Measurements from ENCODE around the gene SCNN1B. TPM values are rescaled to one million over a fixed set of nuclear protein-coding genes. Genes with fewer than 3 reads are reported as not detected.

SCNN1B gene
- total RNA-seq, 1 donor from 2014 or later: 0.34 TPM

DNA sequence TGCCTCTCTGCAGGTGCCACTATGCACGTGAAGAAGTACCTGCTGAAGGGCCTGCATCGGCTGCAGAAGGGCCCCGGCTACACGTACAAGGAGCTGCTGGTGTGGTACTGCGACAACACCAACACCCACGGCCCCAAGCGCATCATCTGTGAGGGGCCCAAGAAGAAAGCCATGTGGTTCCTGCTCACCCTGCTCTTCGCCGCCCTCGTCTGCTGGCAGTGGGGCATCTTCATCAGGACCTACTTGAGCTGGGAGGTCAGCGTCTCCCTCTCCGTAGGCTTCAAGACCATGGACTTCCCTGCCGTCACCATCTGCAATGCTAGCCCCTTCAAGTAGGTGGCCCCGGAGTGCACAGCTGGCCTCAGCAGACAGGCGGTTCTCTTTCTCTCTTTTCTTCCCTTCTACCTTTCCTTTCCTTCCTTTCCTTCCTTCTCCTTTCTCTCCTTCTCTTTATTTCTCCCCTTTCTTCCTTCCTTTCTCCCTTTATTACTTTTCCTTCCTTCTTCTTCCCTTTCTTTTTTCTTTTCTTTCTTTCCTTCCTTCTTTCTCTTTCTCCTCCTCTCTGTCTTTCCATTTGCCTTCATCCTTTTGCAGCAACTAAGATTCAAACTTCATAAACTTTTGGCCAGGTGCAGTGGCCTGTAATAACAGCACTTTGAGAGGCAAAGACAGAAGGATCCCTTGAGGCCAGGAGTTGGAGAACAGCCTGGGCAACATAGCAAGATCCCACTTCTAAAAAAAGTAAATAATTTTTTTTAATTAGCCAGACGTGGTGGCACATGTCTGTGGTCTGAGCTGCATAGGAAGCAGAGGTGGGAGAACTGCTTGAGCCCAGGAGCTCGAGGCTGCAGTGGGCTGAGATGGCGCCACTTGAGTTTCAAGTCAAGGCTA, 46.7 kb downstream of the SCNN1B start:
- Mint-ChIP-seq H3K27ac (ENCODE audit: unreplicated experiment) (no peak overlapping the region), H3K36me3 (ENCODE audit: unreplicated experiment) (peaks cover 6% of the 10 kb centered on the region), H3K9me3 (ENCODE audit: unreplicated experiment) (peaks cover 1% of the 10 kb centered on the region), H3K4me3 (ENCODE audit: unreplicated experiment) (no peak overlapping the region), H3K4me1 (ENCODE audit: low read depth, unreplicated experiment) (no peaks in the 10 kb centered on the region), H3K27me3 (ENCODE audit: unreplicated experiment) (peaks cover 6% of the 10 kb centered on the region)
- TF ChIP-seq, protein P1, sequence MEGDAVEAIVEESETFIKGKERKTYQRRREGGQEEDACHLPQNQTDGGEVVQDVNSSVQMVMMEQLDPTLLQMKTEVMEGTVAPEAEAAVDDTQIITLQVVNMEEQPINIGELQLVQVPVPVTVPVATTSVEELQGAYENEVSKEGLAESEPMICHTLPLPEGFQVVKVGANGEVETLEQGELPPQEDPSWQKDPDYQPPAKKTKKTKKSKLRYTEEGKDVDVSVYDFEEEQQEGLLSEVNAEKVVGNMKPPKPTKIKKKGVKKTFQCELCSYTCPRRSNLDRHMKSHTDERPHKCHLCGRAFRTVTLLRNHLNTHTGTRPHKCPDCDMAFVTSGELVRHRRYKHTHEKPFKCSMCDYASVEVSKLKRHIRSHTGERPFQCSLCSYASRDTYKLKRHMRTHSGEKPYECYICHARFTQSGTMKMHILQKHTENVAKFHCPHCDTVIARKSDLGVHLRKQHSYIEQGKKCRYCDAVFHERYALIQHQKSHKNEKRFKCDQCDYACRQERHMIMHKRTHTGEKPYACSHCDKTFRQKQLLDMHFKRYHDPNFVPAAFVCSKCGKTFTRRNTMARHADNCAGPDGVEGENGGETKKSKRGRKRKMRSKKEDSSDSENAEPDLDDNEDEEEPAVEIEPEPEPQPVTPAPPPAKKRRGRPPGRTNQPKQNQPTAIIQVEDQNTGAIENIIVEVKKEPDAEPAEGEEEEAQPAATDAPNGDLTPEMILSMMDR (IDR thresholded peaks at IDR 0.05; ENCODE audit: partially characterized antibody, unreplicated experiment): no peak
- DNase-seq: no peak

GRCh38 chr16:23351360-23351759, 49.3 kb downstream of the SCNN1B start:
- H3K4me1 Mint-ChIP-seq (ENCODE audit: low read depth, unreplicated experiment): no peaks in the 10 kb centered on the region
- TF ChIP-seq, protein P1 (IDR thresholded peaks at IDR 0.05; ENCODE audit: partially characterized antibody, unreplicated experiment): no peak
- peaks cover 9% of the 10 kb centered on the region for H3K36me3 Mint-ChIP-seq (ENCODE audit: unreplicated experiment)
- no peak overlapping the region for H3K27ac Mint-ChIP-seq (ENCODE audit: unreplicated experiment)
- DNase-seq: no peak
- H3K27me3 Mint-ChIP-seq (ENCODE audit: unreplicated experiment): peaks cover 6% of the 10 kb centered on the region
- no peak overlapping the region for H3K4me3 Mint-ChIP-seq (ENCODE audit: unreplicated experiment)
- peaks cover 4% of the 10 kb centered on the region for H3K9me3 Mint-ChIP-seq (ENCODE audit: unreplicated experiment)

GRCh38 chr16:23353440-23353839, 51.3 kb downstream of the SCNN1B start:
- peaks cover 9% of the 10 kb centered on the region for H3K36me3 Mint-ChIP-seq (ENCODE audit: unreplicated experiment)
- no peak overlapping the region for H3K27ac Mint-ChIP-seq (ENCODE audit: unreplicated experiment)
- H3K4me1 Mint-ChIP-seq (ENCODE audit: low read depth, unreplicated experiment): no peaks in the 10 kb centered on the region
- no peak overlapping the region for H3K4me3 Mint-ChIP-seq (ENCODE audit: unreplicated experiment)
- DNase-seq: no peak
- peaks cover 6% of the 10 kb centered on the region for H3K27me3 Mint-ChIP-seq (ENCODE audit: unreplicated experiment)
- TF ChIP-seq, protein P1 (IDR thresholded peaks at IDR 0.05; ENCODE audit: partially characterized antibody, unreplicated experiment): no peak
- peaks cover 4% of the 10 kb centered on the region for H3K9me3 Mint-ChIP-seq (ENCODE audit: unreplicated experiment)

DNA sequence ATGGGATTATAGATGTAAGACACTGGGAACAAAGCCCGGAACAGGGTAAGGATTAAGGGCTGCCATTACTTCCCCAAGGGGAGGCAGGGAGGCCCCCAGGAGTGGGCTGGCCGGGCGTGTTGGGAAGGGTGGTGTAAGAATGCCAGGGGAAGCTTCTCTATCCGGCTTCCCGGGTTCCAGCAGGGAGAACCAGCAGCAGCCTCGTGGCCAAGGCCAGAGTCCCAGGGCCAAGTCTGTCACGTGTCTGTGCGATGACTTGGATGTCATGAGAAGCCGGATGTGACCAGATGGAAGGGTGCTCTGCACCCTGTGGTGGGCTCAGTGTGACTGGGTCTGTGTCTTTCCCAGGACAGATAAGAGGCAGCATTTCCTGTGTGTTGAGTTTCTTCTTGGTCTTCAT, 52.1 kb downstream of the SCNN1B start:
- TF ChIP-seq, protein P1 (IDR thresholded peaks at IDR 0.05; ENCODE audit: partially characterized antibody, unreplicated experiment): no peak
- peaks cover 4% of the 10 kb centered on the region for H3K9me3 Mint-ChIP-seq (ENCODE audit: unreplicated experiment)

GRCh38 chr16:23355106-23355670, 53.1 kb downstream of the SCNN1B start:
- Mint-ChIP-seq H3K4me1 (ENCODE audit: low read depth, unreplicated experiment) (no peaks in the 10 kb centered on the region), H3K9me3 (ENCODE audit: unreplicated experiment) (peaks cover 4% of the 10 kb centered on the region), H3K27me3 (ENCODE audit: unreplicated experiment) (peaks cover 4% of the 10 kb centered on the region), H3K36me3 (ENCODE audit: unreplicated experiment) (peaks cover 9% of the 10 kb centered on the region), H3K4me3 (ENCODE audit: unreplicated experiment) (no peak overlapping the region), H3K27ac (ENCODE audit: unreplicated experiment) (no peak overlapping the region)
- DNase-seq: no peak
- TF ChIP-seq, protein P1 (IDR thresholded peaks at IDR 0.05; ENCODE audit: partially characterized antibody, unreplicated experiment): no peak

More for the DNA sequence above, 52.1 kb downstream of the SCNN1B start:
- H3K4me3 Mint-ChIP-seq (ENCODE audit: unreplicated experiment): no peak overlapping the region
- no peak for DNase-seq
- no peaks in the 10 kb centered on the region for H3K4me1 Mint-ChIP-seq (ENCODE audit: low read depth, unreplicated experiment)
- H3K36me3 Mint-ChIP-seq (ENCODE audit: unreplicated experiment): peaks cover 9% of the 10 kb centered on the region
- no peak overlapping the region for H3K27ac Mint-ChIP-seq (ENCODE audit: unreplicated experiment)
- H3K27me3 Mint-ChIP-seq (ENCODE audit: unreplicated experiment): peaks cover 6% of the 10 kb centered on the region
